ENCODE measurements around the gene CRYGN. TPM values are rescaled to one million over a fixed set of nuclear protein-coding genes. Genes with fewer than 3 reads are reported as not detected.

CRYGN gene
- total and polyA plus RNA-seq, 8 donors = not detected

GRCh38 chr7:151389096-151389767 lies 50.7 kb downstream of the CRYGN start:
- no peak for TF ChIP-seq POLR2AphosphoS5 (IDR thresholded peaks at IDR 0.05)
- TF ChIP-seq CTCF (IDR thresholded peaks at IDR 0.05) = no peak
- no peak for TF ChIP-seq EP300 (IDR thresholded peaks at IDR 0.05)
- TF ChIP-seq POLR2A (IDR thresholded peaks at IDR 0.05) = no peak

DNA sequence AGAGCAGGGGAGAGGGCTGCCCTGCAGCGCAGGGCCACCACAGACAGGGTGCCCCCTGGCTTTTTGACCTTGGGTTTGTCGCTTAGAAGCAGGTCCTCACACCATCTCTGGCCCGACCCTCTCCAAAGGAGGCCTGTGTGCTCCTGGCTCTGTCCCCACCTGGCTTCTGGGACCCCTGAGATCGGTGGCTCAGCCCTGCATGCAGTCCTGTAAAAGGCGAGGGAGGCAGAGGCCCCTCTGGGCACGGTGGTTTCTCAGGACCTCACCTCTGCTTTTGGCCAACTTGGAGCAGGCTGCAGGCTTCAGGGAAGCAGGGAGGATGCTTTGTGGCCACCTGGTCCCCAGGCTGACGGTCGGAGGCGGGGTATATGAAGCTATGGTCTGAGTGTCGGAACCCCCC lies 51.5 kb downstream of the CRYGN start:
- Histone ChIP-seq H3K4me1 (peaks cover 0 to 7% (median 5%) of the 10 kb centered on the region in 4 donors), H3K36me3 (no peaks in the 10 kb centered on the region), H3K27ac (no peak overlapping the region), H3K9me3 (no peaks in the 10 kb centered on the region), H3K27me3 (peaks cover 0 to 26% (median 3%) of the 10 kb centered on the region in 3 donors), H3K4me3 (no peak overlapping the region)
- WGBS, 5 donors = 82 to 94% (median 91%) methylated on average over 6 to 10 of the region's 10 CpGs
- intact Hi-C loops (cut with DNase I; ENCODE audit: low total_unique reads) = no loop called here
- TF ChIP-seq POLR2AphosphoS5 (IDR thresholded peaks at IDR 0.05) = no peak
- no peak for TF ChIP-seq POLR2A (IDR thresholded peaks at IDR 0.05)
- no peak for TF ChIP-seq EP300 (IDR thresholded peaks at IDR 0.05)
- no peak for TF ChIP-seq CTCF (IDR thresholded peaks at IDR 0.05)
- DNase-seq = no peak

More at GRCh38 chr7:151389096-151389767, 50.7 kb downstream of the CRYGN start:
- Histone ChIP-seq H3K27me3 (peaks cover 0 to 26% (median 0%) of the 10 kb centered on the region in 3 donors), H3K27ac (no peak overlapping the region), H3K4me3 (no peak overlapping the region), H3K4me1 (peaks cover 0 to 7% (median 5%) of the 10 kb centered on the region in 4 donors), H3K9me3 (no peaks in the 10 kb centered on the region), H3K36me3 (no peaks in the 10 kb centered on the region)
- WGBS, 5 donors = 88 to 94% (median 92%) methylated on average over 20 to 21 of the region's 21 CpGs
- intact Hi-C loops (cut with DNase I; ENCODE audit: low total_unique reads) = no loop called here
- DNase-seq = no peak

GRCh38 chr7:151388007-151388297 lies 52.0 kb downstream of the CRYGN start:
- Histone ChIP-seq H3K36me3 (no peaks in the 10 kb centered on the region), H3K9me3 (no peaks in the 10 kb centered on the region), H3K4me1 (peaks cover 0 to 7% (median 5%) of the 10 kb centered on the region in 4 donors), H3K4me3 (no peak overlapping the region), H3K27ac (no peak overlapping the region), H3K27me3 (peaks cover 0 to 26% (median 3%) of the 10 kb centered on the region in 3 donors)
- DNase-seq = no peak
- intact Hi-C loops (cut with DNase I; ENCODE audit: low total_unique reads) = no loop called here
- TF ChIP-seq POLR2AphosphoS5 (IDR thresholded peaks at IDR 0.05) (no peak), CTCF (IDR thresholded peaks at IDR 0.05) (no peak), POLR2A (IDR thresholded peaks at IDR 0.05) (no peak), EP300 (IDR thresholded peaks at IDR 0.05) (no peak)
- 90 to 97% (median 92%) methylated on average over 8 of the region's 8 CpGs for WGBS, 5 donors

DNA sequence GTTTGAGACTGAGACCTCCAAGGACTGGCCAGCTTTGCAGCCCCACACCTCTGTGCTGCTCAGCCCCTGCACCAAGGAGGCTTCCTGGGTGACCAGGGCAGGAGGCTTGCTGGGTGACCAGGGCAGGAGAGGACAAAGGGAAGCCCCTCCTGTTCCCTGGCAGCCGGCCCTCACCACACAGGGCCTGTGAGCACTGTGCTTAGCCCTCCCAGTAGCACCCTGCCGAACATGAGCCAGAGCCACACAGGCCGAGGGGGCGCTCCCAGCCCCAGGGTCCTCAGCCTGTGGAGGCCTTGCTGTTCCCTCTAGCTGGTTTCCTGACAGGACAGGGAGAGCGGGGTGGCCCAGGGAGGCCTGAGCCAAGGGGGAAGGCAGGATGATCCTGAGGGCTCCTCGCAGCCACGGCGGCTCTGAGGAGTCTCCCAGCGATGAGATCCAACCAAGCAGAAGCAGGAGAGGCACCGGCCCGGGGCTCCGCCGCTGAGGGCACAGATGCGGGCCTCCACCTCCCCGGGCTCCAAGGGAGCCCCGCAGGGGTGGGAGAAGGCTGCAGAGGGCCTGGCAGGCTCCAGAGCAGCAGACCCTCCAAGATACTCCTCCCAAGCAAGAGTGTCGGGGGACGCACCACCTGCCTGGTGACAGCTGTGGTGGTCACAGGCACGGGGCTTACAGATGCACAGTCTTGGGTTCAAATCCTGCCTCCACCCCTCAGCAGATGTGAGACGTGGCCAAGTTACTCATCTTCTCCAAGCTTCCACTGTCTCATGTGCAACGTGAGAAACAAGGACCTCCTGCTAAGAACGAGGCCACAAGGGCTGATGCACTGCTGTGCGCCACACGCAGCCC lies 52.6 kb downstream of the CRYGN start:
- peaks cover 0 to 28% (median 9%) of the 10 kb centered on the region in 3 donors for H3K27me3 ChIP-seq
- peaks cover 2 to 8% (median 6%) of the 10 kb centered on the region in 4 donors for H3K4me1 ChIP-seq
- H3K9me3 ChIP-seq = no peaks in the 10 kb centered on the region
- no peaks in the 10 kb centered on the region for H3K36me3 ChIP-seq
- TF ChIP-seq CTCF (IDR thresholded peaks at IDR 0.05) = no peak
- no peak for TF ChIP-seq POLR2AphosphoS5 (IDR thresholded peaks at IDR 0.05)
- no peak for TF ChIP-seq EP300 (IDR thresholded peaks at IDR 0.05)
- no peak for TF ChIP-seq POLR2A (IDR thresholded peaks at IDR 0.05)
- peak overlapping the region in 4 of 5 donors; percentile 16 to 54 (median 37) for H3K27ac ChIP-seq
- 83 to 94% (median 92%) methylated on average over 12 to 24 of the region's 24 CpGs for WGBS, 5 donors
- intact Hi-C loops (cut with DNase I; ENCODE audit: low total_unique reads) = no loop called here
- no peak overlapping the region for H3K4me3 ChIP-seq
- DNase-seq = no peak

Data from stomach (tissue), 9 donors.